Measurements from ENCODE around the gene TMEM72.

TMEM72 gene

DNA sequence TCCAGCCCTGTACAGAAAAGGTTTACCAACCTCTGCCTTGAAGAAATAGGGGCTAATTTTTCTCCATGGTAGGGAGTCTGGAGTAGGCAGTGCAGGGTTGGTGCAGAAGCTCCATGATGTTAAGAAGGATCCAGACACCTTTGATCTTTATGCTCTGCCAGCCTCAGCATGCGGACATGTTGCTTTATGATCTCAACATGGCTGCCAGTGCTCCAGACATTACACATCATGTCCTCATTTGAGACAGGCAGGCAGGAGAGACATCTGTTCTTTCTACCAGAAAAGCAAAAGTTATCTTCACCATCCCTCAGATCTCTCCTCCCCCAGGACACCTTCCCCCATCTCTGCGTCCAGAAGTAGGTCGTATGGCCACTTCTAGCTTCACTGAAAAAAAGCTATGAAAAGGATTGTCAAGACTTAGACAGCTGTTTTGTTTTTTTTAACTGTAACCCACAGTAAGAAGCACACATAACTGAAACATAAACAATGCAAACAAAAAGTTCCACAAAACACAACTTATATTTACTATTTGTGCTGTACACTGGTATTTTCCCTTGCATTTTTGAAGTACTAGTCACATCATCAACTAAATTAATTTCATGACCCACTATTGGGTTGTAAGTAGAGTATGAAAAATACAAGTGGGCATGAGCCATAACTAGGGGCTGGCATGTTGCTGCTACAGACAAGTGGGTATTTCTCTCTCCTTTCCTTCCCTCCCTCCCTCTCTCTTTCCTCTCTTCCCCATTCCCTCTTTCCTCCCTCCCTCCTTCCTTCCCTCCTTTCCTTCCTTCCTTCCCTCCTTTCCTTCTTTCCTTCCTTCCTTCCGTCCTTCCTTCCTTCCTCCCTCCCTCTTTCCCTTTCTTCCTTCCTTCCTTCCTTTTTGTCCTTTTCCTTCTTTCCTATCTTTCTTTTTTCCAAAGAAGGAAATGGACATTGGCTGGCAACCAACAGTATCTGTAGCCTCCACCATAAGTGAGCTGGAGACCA is 45.9 kb downstream of the TMEM72 start:
- no peak for DNase-seq

GRCh38 chr10:44958196-44958897 is 47.2 kb downstream of the TMEM72 start:
- DNase-seq = no peak

GRCh38 chr10:44958898-44959246 is 47.7 kb downstream of the TMEM72 start:
- DNase-seq = no peak

DNA sequence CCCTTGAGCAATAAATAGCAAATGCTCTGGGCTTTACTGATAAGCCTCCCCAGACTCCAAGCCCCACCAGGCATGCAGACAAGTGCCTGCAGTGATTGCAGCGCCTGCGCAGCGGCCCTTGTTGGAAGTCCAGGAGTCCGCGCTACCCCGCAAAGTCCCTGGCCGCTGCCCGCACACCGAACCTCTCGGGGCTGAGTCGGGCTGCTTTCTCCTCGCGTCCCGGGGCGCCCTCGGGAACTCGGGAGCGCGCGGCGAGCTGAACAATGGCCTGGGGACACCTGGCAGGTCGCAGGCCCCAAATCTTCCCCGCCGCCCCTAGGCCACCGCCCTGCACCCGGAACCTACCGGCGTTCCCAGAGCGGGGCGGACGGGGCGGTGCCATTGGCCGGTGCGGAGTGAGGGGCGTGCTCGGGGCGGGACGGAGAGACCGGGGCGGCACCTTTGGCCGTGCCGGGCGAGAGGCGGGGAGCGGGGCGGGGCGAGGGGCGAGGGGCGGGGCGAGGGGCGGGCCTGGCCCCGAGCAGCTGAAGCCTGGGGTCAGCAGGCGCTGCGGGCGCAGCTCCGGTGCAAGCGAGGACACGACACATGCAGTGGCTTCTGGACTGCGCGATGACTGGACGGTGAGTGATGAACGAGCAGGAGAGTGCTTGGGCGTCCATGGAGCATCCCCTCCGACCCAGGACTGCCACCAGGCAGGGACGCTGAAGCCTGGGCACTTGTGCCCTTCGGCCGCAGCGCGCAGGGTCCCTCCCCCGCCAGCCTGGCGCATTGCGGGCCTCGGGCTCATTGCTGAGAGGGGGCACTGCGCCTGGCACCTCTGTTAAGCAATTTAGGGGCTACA is 48.3 kb downstream of the TMEM72 start, which contains the start of gene RASSF4:
Gene RASSF4, plus strand, starts transcription at position 556 of the 841 bp plus-strand sequence. CDS start 10,401 bp downstream, outside the sequence.
- DNase-seq = peak; percentile 72

GRCh38 chr10:44960088-44960460 is 48.9 kb downstream of the TMEM72 start:
- DNase-seq = no peak

DNA sequence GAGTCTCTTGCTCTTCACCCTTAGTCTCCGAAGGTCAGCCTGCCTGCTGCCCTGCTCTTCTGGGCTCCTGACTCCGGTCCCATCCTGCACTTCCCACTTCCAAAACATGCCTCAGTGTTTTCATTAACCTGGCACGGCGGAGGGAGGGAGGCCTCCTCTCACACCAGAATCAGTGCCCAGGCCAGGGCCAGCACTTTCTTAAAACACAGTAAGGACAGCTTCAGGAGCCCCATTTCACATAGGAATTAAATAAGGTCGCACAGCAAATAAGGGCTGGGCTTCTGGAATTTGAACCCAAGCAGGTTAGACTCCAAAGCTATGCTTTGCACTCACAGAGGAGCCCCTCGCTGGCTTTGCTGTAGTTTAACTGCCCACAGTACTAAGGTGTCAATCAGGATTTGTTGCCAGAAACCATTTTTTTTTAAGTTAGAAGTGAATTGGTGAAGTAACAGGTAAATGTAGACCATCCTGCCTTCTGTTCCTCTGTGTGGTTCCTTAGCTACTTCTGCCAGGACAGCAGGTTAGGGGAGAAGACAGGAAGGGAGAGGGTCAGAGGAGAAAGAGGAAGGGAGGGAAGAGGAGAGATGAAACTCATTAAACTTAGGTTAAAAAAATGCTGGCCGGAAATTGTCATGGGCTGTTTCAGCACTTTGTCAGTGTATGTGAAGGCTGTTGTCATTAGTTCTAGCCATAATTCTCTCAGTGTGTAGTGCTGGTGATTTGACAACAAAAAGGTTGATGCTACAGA is 49.5 kb downstream of the TMEM72 start:
- no peak for DNase-seq

- DNase-seq = no peak
These were observed 50.1 kb downstream of the TMEM72 start for GRCh38 chr10:44961230-44961571.

DNA sequence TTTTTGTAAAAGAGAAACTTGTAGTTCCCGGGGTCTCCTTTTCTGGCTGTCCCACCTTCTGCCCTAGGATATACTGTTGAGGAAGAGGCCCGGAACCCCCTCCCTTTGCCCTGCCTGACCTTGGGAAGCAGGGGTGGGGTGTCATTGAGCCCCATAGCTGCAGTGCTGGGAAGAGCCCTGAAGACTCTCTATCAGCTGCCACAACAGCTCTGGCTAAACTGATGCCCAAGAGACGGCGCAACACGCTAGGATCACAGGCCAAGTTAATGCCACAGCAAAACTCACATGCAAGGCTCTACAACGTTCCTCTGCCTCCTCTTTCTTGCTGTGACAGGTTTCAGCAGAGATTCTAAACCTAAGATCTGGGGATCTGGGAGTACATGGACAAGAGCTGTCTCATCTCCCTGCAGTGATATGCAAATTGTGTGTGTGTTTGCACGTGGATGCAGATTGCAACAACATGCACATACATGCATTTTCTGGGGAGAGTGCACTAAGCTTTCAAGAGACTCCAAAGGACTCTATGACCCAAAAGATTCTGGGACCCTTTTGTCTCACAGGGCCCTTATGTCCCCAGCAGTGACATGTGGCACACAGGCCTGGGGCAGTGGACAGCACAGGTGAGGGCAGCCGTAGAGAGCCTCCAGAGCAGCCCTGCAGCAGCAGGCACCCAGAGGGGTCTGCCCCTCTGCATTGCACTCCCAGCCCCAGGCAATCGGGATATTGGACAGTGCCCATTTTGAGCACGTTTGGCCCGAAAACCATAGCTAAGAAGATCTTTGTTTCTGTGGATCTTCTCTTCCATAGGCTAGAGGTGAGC is 51.0 kb downstream of the TMEM72 start:
- no peak for DNase-seq

DNA sequence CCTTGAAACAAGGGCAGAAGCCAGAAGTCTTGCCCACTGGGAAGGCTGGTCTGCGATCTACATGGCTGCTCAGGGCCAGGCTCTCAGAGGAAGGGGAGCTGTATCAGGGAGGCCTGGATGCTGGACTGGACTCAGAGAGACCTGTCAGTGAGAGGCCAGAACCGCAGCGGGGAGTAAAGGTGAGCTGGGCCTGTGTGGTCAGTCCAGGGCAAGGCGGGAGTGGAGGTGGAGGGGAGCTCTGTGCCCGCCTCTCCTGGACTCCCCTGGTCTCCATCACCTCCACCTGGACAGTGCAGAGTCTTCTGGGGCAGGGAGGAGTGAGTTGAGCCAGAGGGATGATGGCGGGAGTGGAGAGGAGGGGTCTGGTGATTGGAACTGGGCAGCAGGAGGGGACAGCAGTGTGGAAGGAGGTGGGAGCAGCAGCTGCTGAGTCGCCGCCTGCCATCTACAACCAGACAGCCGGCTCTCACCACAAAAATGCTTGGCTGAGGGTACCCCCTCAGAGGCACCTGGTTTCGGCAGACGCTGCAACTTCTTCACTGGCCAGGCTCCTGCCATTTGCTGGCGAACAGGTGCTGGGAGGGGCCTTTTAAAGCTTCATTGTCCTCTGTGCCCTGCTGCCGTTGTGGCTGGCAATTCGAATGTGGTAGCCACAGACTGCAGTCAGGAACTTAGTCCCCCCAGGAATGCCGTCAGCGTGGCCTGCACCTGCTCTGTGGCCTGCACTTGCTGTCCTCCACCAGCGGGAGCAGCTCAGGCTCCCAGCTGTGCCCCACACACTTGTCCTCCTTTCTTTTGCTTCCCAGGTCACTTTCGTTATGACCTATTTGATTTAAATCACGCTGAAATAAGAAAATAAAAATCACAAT is 52.0 kb downstream of the TMEM72 start:
- DNase-seq = no peak

DNA sequence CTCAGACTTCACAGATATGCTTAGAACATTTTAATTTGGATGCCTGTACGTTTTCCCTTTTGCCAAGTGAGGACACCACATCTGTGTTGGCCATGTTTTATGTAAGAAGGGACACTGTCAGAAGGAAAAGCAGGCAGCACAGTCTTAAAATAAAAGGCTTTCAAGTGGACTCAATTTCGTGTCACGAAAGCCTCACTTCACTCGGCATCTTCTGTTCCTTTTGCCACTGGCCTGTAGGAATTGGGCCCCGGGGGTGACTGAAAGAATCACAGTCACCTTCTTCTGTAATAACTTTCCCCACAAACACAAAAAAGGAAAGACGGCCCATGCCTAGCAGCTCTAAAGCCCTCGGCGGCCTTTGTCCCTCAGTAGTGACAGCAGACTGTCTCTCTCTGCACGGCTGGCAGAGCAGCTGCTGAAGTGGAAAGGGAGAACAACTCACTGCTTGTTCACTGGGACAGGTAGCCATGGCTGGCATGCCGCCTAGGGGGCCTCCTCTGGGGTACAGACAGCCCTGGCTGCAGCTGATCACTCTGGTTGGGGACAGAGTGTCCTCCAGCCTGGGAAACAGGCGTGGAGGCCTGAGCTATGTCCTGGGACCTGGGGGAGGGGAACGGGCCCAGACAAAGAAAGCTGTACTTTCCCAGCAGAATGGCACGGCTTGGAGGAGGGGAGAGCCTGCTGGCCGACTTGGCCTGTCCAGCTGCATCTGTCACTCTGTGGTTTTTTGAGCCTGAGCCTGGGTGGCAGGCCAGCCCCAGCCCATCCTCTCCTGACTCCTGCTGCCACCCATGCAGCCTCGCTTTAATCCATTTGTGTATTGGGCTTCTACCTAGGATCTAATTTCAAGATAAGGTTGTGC is 52.9 kb downstream of the TMEM72 start:
- DNase-seq = peak; percentile 38

DNA sequence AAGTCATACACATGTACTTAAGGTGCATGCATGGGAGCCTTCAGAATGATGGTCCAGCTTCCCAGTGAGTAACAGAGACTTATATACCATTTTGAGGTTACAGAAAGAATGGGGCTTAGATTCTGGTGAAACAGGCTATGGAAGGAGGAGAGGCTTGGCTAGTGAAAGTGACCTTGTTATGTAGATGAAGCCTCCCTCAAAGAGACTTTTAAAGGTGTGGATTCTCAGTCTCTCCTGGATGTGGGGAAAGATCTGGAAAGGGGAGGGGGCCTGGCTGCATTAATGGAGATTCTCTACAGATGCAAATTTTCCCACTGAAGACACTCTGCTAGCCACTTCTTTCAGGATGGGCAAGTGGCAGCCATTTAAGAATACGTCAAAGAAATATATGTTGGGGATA is 54.0 kb downstream of the TMEM72 start:
- DNase-seq = no peak

DNA sequence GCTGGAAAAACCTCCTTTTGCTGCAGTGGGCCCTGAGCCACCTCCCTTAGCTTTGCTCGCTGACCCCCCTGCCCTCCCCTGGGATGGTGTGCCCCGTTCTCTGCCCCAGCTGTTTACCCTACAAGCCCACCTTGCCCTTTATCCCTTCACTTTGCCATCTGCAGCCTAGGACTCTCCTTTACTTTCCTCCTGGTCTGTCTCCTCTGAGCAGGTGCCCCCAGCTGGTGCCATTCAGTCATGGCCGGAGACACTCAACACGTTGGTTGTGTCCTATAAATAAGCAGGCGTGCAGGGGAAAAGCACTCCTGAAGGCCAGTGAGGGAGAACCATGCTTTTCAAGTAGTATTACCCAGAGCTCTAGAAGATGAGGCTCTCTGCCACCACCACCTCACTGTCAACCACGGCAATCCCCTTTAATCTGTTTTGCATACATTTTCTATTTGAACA is 54.5 kb downstream of the TMEM72 start:
- no peak for DNase-seq

- DNase-seq = no peak
These were observed 55.1 kb downstream of the TMEM72 start for GRCh38 chr10:44966129-44966815.

GRCh38 chr10:44966816-44967509 is 55.8 kb downstream of the TMEM72 start:
- no peak for DNase-seq

DNA sequence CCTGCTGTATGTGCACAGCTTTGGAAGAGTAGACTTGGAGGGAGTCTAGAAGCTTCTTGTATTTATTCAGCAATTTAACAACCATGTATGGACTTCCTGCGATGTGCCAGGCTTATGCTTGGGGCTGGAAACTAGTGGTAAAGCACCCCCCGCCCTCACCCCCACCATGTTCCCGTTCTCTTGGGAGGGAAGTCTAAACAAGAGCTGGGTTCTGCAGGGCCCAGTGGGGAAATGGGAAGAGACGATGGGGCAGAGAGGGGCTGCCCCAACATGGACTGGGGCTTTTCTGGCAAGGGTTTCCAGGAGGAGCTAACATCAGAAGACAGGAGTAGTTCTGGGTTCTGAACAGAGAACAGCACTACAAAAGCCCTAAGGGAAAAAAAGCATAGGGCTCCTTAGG is 56.5 kb downstream of the TMEM72 start:
- no peak for DNase-seq

GRCh38 chr10:44968091-44968490 is 57.0 kb downstream of the TMEM72 start:
- DNase-seq = no peak

DNA sequence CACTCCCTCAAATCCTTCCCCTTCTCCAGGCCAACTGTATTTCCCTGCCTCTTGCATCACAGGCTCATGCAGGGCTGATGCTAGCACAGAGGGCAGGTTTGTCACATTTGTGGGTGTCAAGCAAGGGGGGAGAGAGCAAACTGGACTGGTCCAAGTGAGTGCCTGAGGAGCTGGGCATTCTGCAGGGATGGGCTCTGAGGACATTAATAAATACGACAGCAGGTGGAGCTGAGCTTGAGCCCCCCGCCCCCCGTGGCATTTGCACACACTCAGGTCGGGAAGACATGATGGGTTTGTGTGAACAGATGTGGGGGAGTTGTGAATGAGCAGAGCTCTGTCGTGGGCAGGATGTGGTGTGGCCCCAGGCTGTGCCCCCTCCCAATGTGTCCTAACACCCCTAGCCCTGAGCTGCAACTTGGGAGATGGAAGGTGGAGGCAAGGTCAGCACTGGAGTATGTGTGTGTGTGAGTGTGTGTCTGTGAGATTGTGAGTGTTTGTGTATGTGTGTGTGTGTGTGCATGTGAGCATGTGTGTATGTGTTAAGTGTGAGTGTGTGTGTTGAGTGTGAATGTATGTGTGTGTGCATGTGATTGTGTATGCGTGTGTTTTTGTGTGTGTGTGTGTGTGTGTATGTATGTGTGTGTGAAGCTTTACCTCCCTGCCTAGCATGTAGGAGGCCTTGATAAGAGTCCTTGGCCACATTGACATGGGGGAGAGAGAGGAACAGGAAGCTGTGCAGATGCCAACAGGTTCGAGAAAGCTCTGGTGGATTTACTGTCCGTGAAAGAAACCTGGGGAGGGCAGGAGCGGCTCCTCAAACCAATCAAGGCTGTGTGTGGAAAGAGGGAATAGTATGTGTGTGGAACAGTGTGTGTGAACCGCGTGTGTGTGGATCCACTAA is 57.6 kb downstream of the TMEM72 start:
- no peak for DNase-seq

Measured in NCI-H2171 (cell line).